ENCODE data around the gene DHH. TPM values are rescaled to one million over a fixed set of nuclear protein-coding genes. Genes with fewer than 3 reads are reported as not detected.
A peak's percentile ranks its signal among the peaks of the same experiment; 100 is the strongest.
"Not testable (repeated sequence)": the region's sequence is repeated elsewhere in the genome, so short reads cannot be mapped to it uniquely, and the experiment has no call there.

DHH gene
- 2.9 TPM for total RNA-seq (ENCODE audit: insufficient read depth, low replicate concordance)

- no peak for DNase-seq (ENCODE audit: low spot score)
Observed at GRCh38 chr12:49094160-49094974, at the start of gene DHH. DHH (minus strand) TSS chr12:49094801; CDS start chr12:49094512, 289 bp downstream.

GRCh38 chr12:49144384-49144783 is 49.8 kb upstream of the DHH start:
- DNase-seq (ENCODE audit: low spot score), result no peak

DNA sequence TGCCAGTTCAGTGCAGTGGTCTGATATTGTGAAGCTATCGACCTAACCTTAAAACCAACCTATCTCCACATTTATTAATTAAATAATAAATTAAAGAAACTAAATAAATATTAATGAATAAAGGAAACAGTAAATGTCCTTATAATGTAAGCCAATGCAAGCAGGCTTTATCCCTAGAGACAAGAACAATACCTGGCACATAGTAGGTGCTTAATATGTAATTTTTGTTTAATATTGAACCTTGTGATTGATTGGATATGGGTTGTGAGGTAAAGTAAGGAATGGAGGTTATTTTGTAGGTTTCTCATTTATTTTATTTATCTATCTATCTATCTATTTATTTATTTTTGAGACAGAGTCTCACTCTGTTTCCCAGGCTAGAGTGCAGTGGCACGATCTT is 44.4 kb upstream of the DHH start:
- no peak for DNase-seq (ENCODE audit: low spot score)

GRCh38 chr12:49138587-49138986 is 44.0 kb upstream of the DHH start:
- DNase-seq (ENCODE audit: low spot score), result no peak

DNA sequence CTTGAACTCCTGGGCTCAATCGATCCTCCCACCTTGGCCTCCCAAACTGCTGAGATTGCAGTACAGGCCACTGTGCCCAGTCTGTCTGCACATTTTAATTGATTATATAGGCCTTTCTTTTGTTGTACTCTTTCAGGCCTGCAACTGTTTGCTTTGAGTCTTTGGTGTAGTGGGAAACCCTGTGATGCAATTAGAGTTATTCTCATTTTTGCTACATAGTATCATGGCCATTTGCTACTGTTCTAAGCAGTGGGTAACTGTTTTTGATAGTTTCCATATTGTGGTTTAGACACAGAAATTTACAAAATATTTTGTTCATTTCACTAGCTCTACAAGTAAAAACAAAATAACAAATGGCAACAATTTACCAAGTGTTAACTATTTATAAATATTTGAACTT is 42.9 kb upstream of the DHH start:
- no peak for DNase-seq (ENCODE audit: low spot score)

DNA sequence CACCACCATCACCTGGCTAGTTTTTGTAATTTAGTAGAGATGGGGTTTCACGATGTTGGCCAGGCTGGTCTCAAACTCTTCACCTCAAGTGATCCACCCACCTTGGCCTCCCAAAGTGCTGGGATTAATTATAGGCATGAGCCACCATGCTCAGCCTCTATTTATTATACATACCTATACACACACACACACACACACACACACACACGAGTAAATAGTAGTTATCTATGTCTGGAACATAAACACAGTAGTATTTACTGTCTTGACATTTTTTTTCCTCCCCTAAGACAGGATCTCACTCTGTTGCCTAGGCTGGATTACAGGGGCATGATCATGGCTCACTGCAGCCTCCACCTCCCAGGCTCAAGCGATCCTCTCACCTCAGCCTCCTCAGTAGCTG is 42.4 kb upstream of the DHH start:
- not testable (repeated sequence) for DNase-seq (ENCODE audit: low spot score)

DNA sequence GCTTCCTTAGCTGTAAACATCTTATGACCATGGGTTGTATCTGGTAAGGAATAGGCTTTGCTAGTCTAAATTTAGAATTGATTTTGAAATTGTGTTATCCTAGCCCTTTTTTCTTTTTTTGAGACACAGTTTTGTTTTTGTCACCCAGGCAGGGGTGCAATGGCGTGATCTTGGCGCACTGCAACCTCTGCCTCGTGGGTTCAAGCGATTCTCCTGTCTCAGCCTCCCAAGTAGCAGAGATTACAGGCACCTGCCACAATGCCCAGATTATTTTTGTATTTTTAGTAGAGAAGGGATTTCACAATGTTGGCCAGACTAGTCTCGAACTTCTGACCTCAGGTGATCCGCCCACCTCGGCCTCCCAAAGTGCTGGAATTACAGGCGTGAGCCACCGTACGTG is 39.0 kb upstream of the DHH start:
- no peak for DNase-seq (ENCODE audit: low spot score)

DNA sequence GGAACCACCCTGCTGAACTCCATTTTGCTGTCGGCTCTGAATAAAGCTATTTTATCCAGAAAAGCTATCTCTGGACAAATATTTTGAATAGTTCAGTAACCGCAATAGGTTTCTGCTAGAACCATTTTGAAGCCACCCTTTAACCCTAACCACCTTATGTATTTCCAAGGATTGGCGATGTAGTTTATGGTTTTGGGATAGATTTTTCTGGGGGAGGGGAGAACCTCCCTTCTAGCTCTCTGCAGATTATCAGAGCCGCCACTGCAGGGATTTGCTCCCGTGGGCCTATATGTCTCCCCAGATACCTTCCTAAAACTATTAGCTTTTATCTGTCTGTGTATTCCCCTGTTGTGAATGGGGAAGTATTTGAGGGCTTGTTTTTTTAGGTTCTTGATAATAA is 38.4 kb upstream of the DHH start:
- DNase-seq (ENCODE audit: low spot score), result peak; percentile 35

DNA sequence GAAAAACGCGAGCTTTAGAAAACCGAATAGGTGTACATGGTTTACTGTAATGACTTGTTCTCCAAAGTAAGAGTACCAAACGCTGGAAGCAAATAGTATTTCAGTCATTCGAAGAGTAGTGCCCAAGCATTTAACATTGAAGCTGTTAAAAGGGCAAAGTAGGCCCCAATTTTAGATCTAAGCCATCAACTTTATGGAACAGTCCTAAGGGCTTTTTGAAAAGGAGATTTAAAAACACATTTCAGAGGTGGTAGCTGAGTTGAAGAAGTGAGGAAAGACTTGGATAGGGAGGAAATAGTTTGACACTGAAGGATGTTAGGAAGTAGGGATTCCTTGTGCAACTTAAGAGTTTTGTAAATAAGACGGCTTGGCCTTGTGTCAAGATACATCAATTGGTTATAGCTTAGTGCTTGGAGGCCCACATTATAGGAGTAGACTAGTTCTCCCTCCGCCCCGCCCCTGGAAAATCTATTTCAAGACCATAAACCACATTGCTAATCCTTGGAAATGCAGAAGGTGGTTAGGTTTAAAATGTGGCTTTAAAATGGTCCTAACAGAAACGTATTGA is 37.4 kb upstream of the DHH start:
- DNase-seq (ENCODE audit: low spot score), result peak; percentile 52

DNA sequence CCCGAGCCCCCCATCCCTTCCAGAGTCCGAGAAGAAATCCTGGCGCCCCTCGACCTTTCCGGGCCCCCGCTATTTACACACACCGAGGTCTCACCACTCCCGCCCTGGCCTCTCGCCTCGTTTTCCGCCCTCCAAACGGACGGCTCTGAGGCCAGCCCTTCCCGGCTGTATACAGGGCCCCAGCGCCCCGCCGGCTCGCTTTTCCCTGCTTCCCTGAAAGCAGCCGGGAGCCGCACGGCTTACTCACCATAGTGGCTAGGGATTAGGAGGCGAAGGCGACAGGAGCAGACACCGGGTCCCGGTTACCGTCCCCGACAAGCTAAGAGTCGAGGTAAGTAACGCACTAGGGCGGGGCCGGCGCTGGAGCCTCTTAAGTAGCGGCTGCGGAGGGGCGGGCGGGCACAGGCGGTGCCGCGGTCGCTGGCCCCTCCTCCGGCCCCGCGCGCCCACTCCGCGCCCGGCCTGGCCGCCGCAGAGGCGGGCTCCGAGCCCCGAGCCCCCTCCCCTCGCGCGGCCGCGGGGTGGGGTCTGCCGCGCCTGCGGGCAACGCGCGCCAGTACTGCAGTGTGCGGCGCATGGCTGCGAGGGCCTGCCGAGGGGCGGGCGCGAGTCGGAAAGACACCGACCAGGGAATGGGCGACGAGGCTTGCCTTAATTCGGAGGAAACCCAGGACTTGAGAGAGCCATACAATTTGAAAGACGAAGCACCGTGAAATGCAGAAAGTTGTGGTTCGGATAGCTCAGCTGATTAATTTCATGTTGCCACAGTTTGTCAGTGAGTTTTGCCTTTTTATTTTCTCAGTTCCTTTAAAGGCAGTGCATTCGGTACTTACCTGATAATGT is 36.7 kb upstream of the DHH start, which contains the start of gene TUBA1B:
Gene TUBA1B, minus strand, starts transcription at position 345 of the 843 bp plus-strand sequence. Its CDS starts 95 bp downstream, at position 250.
- DNase-seq (ENCODE audit: low spot score), result peak; percentile 95

GRCh38 chr12:49130151-49131050 is 35.8 kb upstream of the DHH start:
- peak; percentile 97 for DNase-seq (ENCODE audit: low spot score)

- DNase-seq (ENCODE audit: low spot score), result no peak
Observed at GRCh38 chr12:49129332-49130150, 34.9 kb upstream of the DHH start.

GRCh38 chr12:49127971-49128370 is 33.4 kb upstream of the DHH start:
- not testable (repeated sequence) for DNase-seq (ENCODE audit: low spot score)

- DNase-seq (ENCODE audit: low spot score), result no peak
Observed at GRCh38 chr12:49126852-49127763, 32.5 kb upstream of the DHH start.

GRCh38 chr12:49121047-49121696 is 26.6 kb upstream of the DHH start:
- DNase-seq (ENCODE audit: low spot score), result peak; percentile 68

DNA sequence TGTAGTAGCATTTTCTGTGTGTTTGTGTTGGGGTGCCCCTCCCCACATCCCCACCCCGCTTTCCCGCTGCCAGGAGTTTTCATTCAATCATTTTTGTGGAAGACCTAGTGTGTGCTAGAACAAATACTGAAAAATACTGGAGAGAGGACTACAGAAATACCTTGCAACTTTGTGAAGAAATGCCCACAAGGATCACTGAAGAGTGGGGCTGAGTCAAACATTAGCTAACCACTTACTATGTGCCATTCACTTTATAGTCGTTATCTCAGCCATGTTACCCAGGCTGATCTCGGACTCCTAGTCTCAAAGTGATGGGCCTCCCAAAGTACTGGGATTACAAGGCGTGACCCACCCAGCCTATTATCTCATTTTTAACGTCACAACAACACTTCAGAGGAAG is 16.6 kb upstream of the DHH start:
- DNase-seq (ENCODE audit: low spot score), result no peak

GRCh38 chr12:49110464-49111155 is 16.0 kb upstream of the DHH start, which contains the start of gene LMBR1L:
LMBR1L (minus strand) TSS chr12:49110847; CDS start chr12:49110555, 292 bp downstream.
- DNase-seq (ENCODE audit: low spot score), result peak; percentile 100
